MM.1S (cell line): Measurements from ENCODE around the gene NT5DC2.

ENCODE experiments used
- DNase-seq: peaks from one replicate; pipeline ENCODE4 v3.0.0-alpha.2; 2015
- H2AFZ ChIP-seq: fragments of 300-600 bp; sonication (generic); 2 replicates; pipeline ENCODE4 v1.6.0; 2016; ENCODE audit warnings: antibody characterized with exemption, low read length
- H3F3A ChIP-seq: fragments of 300-600 bp; sonication (generic); 2 replicates; pipeline ENCODE4 v1.6.1; 2016; ENCODE audit warnings: mild to moderate bottlenecking, antibody characterized with exemption, low read length, moderate library complexity, mixed read lengths; ENCODE audit not compliant: insufficient read depth
- H3K27ac ChIP-seq: fragments of 300-600 bp; sonication (generic); 2 replicates; pipeline ENCODE4 v1.5.1; 2016; ENCODE audit warnings: mild to moderate bottlenecking, low read length
- H3K27me3 ChIP-seq: fragments of 300-600 bp; sonication (generic); replicated peaks from 2 replicates; pipeline ENCODE4 v1.6.0; 2016; ENCODE audit warnings: low read length; ENCODE audit not compliant: insufficient read depth
- H3K36me3 ChIP-seq: fragments of 300-600 bp; sonication (generic); replicated peaks from 2 replicates; pipeline ENCODE4 v1.6.1; 2016; ENCODE audit warnings: mild to moderate bottlenecking, low read length, mixed read lengths; ENCODE audit not compliant: insufficient read depth
- H3K4me1 ChIP-seq: fragments of 300-600 bp; sonication (generic); 2 replicates; pipeline ENCODE4 v1.6.1; 2016; ENCODE audit warnings: low read length, mixed read lengths
- H3K4me2 ChIP-seq: fragments of 300-600 bp; sonication (generic); 2 replicates; pipeline ENCODE4 v1.6.0; 2016; ENCODE audit warnings: low read depth, low read length
- H3K4me3 ChIP-seq: fragments of 300-600 bp; sonication (generic); 2 replicates; pipeline ENCODE4 v1.5.1; 2016; ENCODE audit warnings: low read length, mixed read lengths
- H3K79me2 ChIP-seq: fragments of 300-600 bp; sonication (generic); 2 replicates; pipeline ENCODE4 v1.6.1; 2016; ENCODE audit warnings: mixed run types, low read length, mixed read lengths
- H3K9ac ChIP-seq: fragments of 300-600 bp; sonication (generic); 2 replicates; pipeline ENCODE4 v1.6.1; 2016; ENCODE audit warnings: low read length, mixed read lengths
- H3K9me2 ChIP-seq: fragments of 300-600 bp; sonication (generic); replicated peaks from 2 replicates; pipeline ENCODE4 v1.6.1; 2016; ENCODE audit warnings: mild to moderate bottlenecking, low read length, mixed read lengths; ENCODE audit not compliant: insufficient read depth
- H3K9me3 ChIP-seq: fragments of 300-600 bp; sonication (generic); replicated peaks from 2 replicates; pipeline ENCODE4 v1.6.1; 2016; ENCODE audit warnings: mild to moderate bottlenecking, low read length, mixed read lengths; ENCODE audit not compliant: insufficient read depth
- H4K20me1 ChIP-seq: fragments of 300-600 bp; sonication (generic); 2 replicates; pipeline ENCODE4 v1.6.1; 2016; ENCODE audit warnings: mild to moderate bottlenecking, low read length, moderate library complexity, mixed read lengths; ENCODE audit not compliant: insufficient read depth
- CTCF ChIP-seq: fragments of 300-600 bp; sonication (generic); IDR thresholded peaks from 2 replicates; pipeline ENCODE4 v1.5.1; 2016; ENCODE audit warnings: antibody characterized with exemption, low read length, mixed read lengths
- EZH2 ChIP-seq: fragments of 300-600 bp; sonication (generic); optimal IDR thresholded peaks from 2 replicates; pipeline ENCODE3; 2017; ENCODE audit warnings: low read depth, mild to moderate bottlenecking, antibody characterized with exemption, low read length, mixed read lengths
- EZH2phosphoT487 ChIP-seq: fragments of 300-600 bp; sonication (generic); IDR thresholded peaks from 2 replicates; pipeline ENCODE4 v1.6.1; 2018; ENCODE audit warnings: antibody characterized with exemption, low read length

NT5DC2 gene

GRCh38 chr3:52524752-52525679 is 8.6 kb downstream of the NT5DC2 start:
- Histone ChIP-seq H3K36me3 (no peaks in the 10 kb centered on the region), H3K4me1 (no peaks in the 10 kb centered on the region), H2AFZ (no peak overlapping the region), H3K9me3 (no peaks in the 10 kb centered on the region), H3K27me3 (no peaks in the 10 kb centered on the region), H4K20me1 (no peaks in the 10 kb centered on the region), H3K9ac (no peak overlapping the region), H3K79me2 (no peaks in the 10 kb centered on the region), H3F3A (no peaks in the 10 kb centered on the region), H3K9me2 (no peaks in the 10 kb centered on the region), H3K27ac (no peak overlapping the region), H3K4me2 (no peak overlapping the region), H3K4me3 (no peak overlapping the region)
- no peak for DNase-seq
- TF ChIP-seq EZH2phosphoT487 (no peak), CTCF (no peak), EZH2 (no peak)

GRCh38 chr3:52524258-52524751 is 9.4 kb downstream of the NT5DC2 start:
- no peaks in the 10 kb centered on the region for H3K79me2 ChIP-seq
- no peak for TF ChIP-seq EZH2phosphoT487
- no peak for TF ChIP-seq CTCF
- no peak for TF ChIP-seq EZH2
- no peak overlapping the region for H2AFZ ChIP-seq
- H3K9me2 ChIP-seq, result no peaks in the 10 kb centered on the region
- DNase-seq, result no peak
- no peak overlapping the region for H3K27ac ChIP-seq
- no peaks in the 10 kb centered on the region for H3K4me1 ChIP-seq
- no peaks in the 10 kb centered on the region for H4K20me1 ChIP-seq
- no peak overlapping the region for H3K4me2 ChIP-seq
- no peaks in the 10 kb centered on the region for H3K9me3 ChIP-seq
- H3F3A ChIP-seq, result no peaks in the 10 kb centered on the region
- no peak overlapping the region for H3K4me3 ChIP-seq
- H3K9ac ChIP-seq, result no peak overlapping the region
- no peaks in the 10 kb centered on the region for H3K27me3 ChIP-seq
- no peaks in the 10 kb centered on the region for H3K36me3 ChIP-seq

GRCh38 chr3:52523386-52524257 is 10.0 kb downstream of the NT5DC2 start:
- Histone ChIP-seq H3K4me2 (no peak overlapping the region), H3F3A (no peaks in the 10 kb centered on the region), H3K79me2 (no peaks in the 10 kb centered on the region), H3K4me1 (no peaks in the 10 kb centered on the region), H3K9me3 (no peaks in the 10 kb centered on the region), H3K27me3 (no peaks in the 10 kb centered on the region), H4K20me1 (no peaks in the 10 kb centered on the region), H3K27ac (no peak overlapping the region), H2AFZ (no peak overlapping the region), H3K36me3 (no peaks in the 10 kb centered on the region), H3K9ac (no peak overlapping the region), H3K9me2 (no peaks in the 10 kb centered on the region), H3K4me3 (no peak overlapping the region)
- TF ChIP-seq EZH2phosphoT487 (no peak), CTCF (no peak), EZH2 (no peak)
- no peak for DNase-seq
